ENCODE measurements around the gene KRT7.

GRCh38 chr12:52228366-52228765, 4.7 kb upstream of the KRT7 start:
- TF ChIP-seq TAF1 (IDR thresholded peaks at IDR 0.05; ENCODE audit: borderline replicate concordance, insufficient read depth, low read length): no peak
- TF ChIP-seq SIN3A (IDR thresholded peaks at IDR 0.05; ENCODE audit: borderline replicate concordance, insufficient read depth, low read length): no peak
- no peak for TF ChIP-seq POLR2AphosphoS5 (IDR thresholded peaks at IDR 0.05; ENCODE audit: low read depth, low read length)
